ENCODE data around the gene CFAP58. TPM values are rescaled to one million over a fixed set of nuclear protein-coding genes. Genes with fewer than 3 reads are reported as not detected.

The CFAP58 gene, protein sequence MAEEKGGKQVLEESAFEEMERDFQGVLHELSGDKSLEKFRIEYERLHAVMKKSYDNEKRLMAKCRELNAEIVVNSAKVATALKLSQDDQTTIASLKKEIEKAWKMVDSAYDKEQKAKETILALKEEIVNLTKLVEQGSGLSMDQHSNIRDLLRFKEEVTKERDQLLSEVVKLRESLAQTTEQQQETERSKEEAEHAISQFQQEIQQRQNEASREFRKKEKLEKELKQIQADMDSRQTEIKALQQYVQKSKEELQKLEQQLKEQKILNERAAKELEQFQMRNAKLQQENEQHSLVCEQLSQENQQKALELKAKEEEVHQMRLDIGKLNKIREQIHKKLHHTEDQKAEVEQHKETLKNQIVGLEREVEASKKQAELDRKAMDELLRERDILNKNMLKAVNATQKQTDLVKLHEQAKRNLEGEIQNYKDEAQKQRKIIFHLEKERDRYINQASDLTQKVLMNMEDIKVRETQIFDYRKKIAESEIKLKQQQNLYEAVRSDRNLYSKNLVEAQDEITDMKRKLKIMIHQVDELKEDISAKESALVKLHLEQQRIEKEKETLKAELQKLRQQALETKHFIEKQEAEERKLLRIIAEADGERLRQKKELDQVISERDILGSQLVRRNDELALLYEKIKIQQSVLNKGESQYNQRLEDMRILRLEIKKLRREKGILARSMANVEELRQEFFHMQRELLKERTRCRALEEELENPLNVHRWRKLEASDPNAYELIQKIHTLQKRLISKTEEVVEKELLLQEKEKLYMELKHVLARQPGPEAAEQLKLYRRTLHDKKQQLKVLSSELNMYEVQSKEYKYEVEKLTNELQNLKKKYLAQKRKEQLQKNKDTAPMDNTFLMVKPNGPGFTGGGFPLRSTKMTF
- under 1 TPM; 0.34 to 0.41 TPM for total RNA-seq

DNA sequence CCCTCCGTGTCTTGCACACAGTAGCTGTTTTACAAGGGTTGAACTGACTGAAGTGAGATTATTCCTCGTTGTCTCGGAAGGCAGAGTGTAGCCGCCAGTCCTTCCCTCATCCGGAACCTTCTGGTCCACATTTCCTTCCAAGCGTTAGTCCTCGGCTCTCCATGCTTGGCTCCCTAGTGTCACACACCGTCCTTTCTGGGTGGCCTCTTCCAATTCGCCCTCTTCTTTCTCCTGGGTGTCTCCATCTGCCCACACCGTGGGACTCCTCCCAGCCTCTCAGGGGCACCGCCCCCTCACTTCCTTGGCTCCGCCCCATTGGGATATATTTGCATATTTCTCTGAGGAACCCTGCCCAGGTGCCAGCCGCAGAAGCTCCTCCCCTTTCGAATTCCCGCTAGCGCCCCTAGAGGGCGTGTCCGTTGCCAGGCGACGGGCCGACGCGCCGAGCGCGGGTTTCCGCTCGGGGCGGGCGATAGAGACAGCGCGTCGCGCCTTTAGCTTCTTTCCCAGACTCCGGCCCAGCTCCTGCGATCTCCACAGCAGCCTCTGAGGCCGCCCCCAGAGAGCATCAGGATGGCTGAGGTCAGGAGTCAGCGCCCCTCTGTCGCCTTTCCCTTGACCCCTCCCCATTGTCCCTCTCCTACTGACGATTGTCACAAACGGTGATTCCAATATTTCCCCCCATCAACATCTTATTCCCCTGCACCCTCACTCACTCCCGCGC is at the start of gene CFAP58:
Gene CFAP58, plus strand, starts transcription at position 509 of the 724 bp plus-strand sequence. Its CDS starts 65 bp downstream, at position 574.
- DNase-seq = peak; percentile 87
- Mint-ChIP-seq H3K9me3 (no peaks in the 10 kb centered on the region), H3K4me1 (peaks cover 22% of the 10 kb centered on the region), H3K4me3 (peak within 1 kb of the TSS; percentile 2), H3K27ac (peak within 1 kb of the TSS; percentile 34), H3K36me3 (no peaks in the 10 kb centered on the region), H3K27me3 (no peaks in the 10 kb centered on the region)

DNA sequence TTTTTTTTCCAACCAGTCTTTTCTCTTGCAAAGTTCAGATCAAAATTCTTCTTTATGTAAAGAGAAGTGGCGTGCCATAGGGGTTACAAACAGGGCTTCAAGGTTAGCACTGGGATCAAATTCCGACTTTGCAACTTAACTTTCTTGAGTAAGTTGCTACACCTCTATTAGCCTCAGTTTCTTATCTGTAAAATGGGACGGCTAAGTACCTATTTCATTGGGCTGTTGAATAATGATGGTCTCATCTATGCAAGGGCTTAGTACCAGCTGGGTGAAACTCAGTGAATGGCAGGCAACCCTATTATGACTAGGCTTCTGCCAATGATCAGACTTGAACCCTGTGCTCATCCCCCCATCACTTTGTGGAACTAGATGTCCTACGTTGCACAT is 49.3 kb upstream of the CFAP58 start:
- Mint-ChIP-seq H3K4me1 (peaks cover 50% of the 10 kb centered on the region), H3K4me3 (no peak overlapping the region), H3K27me3 (peaks cover 11% of the 10 kb centered on the region), H3K27ac (no peak overlapping the region), H3K36me3 (peaks cover 13% of the 10 kb centered on the region), H3K9me3 (no peaks in the 10 kb centered on the region)
- DNase-seq = no peak

DNA sequence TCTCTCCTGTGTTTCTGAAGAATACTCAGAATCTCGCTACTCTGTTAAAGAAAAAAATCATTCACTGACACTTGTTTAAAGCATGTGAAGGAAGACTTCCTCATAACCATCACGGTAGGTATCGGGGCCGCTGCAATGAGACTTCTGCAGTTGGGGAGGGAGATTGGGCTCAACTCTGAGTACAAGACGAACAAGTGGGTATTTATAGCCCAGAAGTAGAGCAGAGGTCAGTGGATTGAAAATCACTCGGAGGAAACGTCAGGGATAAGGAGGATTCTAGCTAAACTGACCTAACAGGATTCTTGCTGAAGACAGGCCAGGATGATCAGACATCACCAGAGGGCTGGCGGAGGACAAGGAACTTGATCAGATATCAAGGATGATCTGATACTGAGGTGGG is 48.7 kb upstream of the CFAP58 start:
- Mint-ChIP-seq H3K27me3 (peaks cover 11% of the 10 kb centered on the region), H3K9me3 (no peaks in the 10 kb centered on the region), H3K4me3 (no peak overlapping the region), H3K36me3 (peaks cover 18% of the 10 kb centered on the region), H3K27ac (no peak overlapping the region), H3K4me1 (peaks cover 54% of the 10 kb centered on the region)
- no peak for DNase-seq

DNA sequence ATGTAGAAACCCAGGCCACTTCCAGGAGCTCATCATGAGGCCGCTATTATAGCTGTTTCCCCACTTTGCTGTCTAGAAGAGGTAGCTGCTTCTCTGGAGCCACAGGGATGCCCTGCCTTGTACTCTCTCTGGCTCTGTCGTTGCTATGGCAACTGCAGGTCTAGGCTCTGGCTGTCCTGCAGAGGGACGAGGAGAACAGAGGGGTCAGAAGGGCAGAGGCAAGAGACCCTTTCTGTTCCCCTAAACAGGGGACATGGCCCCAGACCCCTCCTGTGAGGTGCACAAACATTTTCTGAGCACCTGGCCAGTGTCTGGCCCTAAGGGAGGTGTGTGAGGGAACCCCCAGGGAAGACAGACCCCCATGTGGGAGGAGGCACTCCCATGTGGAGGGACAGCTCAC is 46.7 kb upstream of the CFAP58 start:
- Mint-ChIP-seq H3K9me3 (no peaks in the 10 kb centered on the region), H3K4me3 (no peak overlapping the region), H3K4me1 (peaks cover 57% of the 10 kb centered on the region), H3K27me3 (peaks cover 11% of the 10 kb centered on the region), H3K27ac (no peak overlapping the region), H3K36me3 (peaks cover 28% of the 10 kb centered on the region)
- no peak for DNase-seq

DNA sequence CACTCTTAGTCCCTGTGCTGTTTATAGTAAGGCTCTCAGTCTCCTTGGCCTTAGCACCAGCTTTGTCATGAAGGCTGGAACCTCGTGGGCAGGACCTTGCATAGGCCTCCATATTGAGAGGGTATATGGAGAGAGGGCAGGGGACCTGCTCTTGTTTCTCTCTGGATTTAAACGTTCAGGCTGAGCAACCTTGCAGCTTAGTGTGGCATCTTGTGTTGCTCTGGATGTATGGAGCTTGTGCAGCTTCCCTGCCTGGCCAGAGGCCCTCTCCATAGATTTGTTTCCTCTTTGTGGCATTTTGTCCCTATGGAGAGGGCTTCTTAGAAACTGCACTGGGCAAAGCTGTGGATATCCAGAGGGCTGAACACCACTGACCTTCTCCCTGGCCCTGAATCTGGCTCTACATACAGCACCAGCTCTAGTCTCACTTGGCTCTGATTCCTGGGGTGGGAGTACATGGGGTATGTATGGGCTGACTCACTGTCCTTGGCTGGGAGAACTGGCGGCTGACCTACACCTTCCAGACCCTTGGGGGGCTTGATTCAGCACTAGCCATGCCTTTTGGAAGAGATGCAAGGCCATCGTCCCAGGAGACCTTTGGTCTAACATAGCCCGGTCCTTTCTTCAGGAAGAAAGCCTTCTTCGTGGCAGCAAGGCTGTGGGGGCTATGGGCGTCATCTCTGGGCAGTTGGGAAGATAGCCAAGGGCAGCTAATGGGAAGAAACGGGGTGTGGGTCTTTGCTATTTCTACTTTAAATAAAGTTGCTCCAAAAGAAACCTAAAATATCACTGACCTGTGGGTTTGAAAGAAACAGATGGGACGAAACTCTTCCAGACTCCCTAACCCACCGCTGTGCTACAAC is 45.8 kb upstream of the CFAP58 start:
- no peak for DNase-seq
- H3K4me1 Mint-ChIP-seq = peaks cover 62% of the 10 kb centered on the region
- H3K27me3 Mint-ChIP-seq = peaks cover 11% of the 10 kb centered on the region
- H3K27ac Mint-ChIP-seq = peak overlapping the region; percentile 84
- H3K4me3 Mint-ChIP-seq = no peak overlapping the region
- H3K9me3 Mint-ChIP-seq = no peaks in the 10 kb centered on the region
- H3K36me3 Mint-ChIP-seq = peaks cover 33% of the 10 kb centered on the region

DNA sequence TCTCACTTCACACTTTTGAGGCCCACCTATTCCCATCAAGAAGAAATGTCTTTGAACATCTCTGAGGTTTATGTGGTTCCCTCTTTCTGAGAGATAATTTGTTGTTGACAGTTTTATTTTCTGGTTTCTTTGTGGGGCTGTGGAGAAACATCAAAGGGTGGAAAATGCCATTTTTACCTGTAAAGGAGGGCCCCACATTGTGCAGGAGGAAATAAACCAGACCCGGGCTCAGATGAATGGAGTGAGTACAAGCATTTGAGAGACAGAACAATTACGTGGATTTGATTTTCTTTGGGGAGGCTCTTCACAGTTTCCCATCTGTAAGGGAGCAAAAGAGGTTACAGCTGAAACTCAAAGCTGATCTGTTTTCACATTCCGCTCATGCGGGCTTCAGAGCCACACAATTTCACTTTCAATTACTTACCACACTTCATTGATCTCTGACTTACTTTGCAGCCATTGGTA is 45.2 kb upstream of the CFAP58 start:
- Mint-ChIP-seq H3K27me3 (peaks cover 11% of the 10 kb centered on the region), H3K4me1 (peaks cover 62% of the 10 kb centered on the region), H3K4me3 (peak overlapping the region; percentile 43), H3K36me3 (peaks cover 35% of the 10 kb centered on the region), H3K9me3 (no peaks in the 10 kb centered on the region), H3K27ac (peak overlapping the region; percentile 84)
- peak; percentile 53 for DNase-seq

DNA sequence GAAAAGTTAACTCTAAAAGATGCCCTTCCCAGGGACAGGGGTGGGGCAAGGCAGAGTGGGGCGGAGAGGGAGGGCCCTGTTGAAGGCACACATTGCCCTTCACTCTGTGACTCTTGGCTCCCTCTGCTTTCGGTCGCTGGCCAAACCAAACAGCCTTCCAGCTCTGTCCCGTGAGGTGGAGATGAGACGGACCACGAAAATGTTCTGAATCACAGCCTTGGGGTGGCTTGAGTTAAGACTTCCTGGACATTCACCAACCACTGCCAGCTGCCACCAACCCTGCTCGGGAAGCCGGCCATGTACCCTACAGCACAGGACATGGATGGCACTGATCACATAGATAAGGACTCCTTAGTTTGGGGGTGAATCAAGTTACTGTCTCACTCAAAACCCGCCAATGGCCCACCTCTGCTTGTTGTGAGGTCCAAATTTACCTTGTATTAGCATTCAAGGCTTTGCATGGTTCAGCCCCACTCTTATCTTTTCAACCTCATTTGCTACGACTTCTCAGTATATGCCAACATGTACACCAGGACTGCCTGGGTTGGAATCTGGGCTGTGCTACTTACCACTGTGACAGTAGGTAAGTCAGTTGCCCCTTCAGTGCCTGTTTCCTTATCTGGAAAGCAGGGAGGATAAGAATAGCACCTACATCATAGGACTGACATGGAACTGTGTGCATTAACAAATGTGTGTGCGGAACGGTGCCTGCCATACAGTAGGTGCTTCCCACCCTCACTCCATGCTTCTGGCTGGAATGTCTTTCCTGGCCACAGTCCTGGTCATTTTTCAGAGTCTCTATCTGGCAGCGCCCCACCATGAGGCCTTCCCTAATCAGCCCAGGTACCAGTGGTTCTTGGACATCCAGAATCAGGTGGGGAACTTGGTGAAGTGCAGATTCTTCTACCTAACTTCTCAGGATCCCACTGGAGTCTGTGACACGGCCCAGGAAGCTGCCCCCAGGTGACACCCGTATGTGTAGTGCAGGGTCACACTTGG is 43.4 kb upstream of the CFAP58 start:
- H3K4me3 Mint-ChIP-seq = no peak overlapping the region
- no peak overlapping the region for H3K27ac Mint-ChIP-seq
- DNase-seq = no peak
- peaks cover 41% of the 10 kb centered on the region for H3K36me3 Mint-ChIP-seq
- no peaks in the 10 kb centered on the region for H3K9me3 Mint-ChIP-seq
- H3K4me1 Mint-ChIP-seq = peaks cover 56% of the 10 kb centered on the region
- peaks cover 11% of the 10 kb centered on the region for H3K27me3 Mint-ChIP-seq

DNA sequence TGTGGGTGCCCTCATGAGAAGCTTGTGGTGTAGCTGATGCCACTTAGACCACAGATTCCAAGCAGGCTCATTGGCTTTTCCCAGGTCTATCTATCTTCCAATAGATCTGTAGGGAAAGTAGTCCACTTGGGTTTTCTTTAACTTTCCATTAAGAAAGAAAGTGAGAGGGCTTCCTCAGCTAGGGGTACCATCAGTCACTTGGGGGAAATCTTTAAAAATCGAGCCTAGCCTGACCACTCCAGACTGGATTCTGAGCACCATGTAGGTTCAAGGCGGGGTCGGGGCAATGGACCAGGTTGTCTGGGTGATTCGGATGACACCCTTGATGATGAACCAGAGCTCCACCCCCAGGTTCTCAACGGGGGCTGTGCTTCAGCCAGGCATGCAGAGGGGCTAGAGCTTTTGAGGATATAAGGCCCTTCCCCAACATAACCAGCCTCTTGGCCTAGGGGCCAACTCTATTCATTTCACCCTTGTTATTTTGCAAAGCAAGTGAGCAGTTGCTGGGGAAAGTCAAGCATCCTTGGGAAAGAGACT is 42.4 kb upstream of the CFAP58 start:
- H3K4me3 Mint-ChIP-seq = no peak overlapping the region
- peaks cover 5% of the 10 kb centered on the region for H3K27me3 Mint-ChIP-seq
- no peak for DNase-seq
- peaks cover 49% of the 10 kb centered on the region for H3K4me1 Mint-ChIP-seq
- no peak overlapping the region for H3K27ac Mint-ChIP-seq
- H3K36me3 Mint-ChIP-seq = peaks cover 41% of the 10 kb centered on the region
- H3K9me3 Mint-ChIP-seq = no peaks in the 10 kb centered on the region

DNA sequence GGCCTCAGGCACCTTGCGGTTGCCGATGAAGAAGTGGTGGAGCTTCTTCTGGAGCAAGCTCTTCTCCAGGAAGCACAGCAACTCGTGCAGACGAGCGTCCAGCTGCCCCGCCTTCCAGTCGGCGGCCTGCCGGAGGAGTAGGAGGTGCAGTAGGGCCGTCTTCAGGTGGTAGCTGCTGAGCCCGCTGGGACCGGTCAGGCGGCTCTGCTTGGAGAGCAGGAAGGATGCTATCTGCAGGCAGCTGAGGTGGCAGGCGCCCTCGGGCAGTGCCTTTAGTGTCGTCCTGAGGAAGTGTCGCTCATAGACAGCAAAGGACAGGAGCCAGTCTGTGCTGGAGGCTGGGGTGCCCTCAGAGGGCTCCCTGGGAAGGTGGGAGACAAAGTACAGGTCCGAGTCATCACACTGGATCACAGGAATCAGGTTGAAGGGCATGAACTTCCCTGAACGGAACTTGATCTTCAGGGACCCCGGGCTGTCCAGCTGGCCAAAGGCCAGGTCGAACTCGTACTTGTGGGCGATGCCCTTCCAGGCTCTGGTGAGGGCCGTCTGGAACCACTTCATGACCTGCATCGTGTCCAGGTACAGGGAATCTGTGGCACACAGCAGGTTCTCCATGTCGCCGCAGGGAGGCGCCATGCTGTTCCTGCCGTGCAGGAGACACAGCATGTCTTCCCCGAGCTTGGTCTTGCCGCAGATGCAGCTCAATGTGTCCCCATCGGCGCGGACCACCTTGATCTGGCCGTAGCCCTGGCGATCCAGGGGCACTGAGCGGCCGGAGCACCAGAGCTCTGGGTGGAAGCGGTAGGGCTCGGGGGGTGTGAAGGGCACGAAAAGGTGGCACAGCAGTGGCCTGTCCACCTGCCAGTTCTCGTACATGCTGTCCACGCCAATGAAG is 38.8 kb upstream of the CFAP58 start:
- Mint-ChIP-seq H3K9me3 (no peaks in the 10 kb centered on the region), H3K27ac (no peak overlapping the region), H3K36me3 (peaks cover 31% of the 10 kb centered on the region), H3K4me1 (peaks cover 36% of the 10 kb centered on the region), H3K27me3 (no peaks in the 10 kb centered on the region), H3K4me3 (no peak overlapping the region)
- DNase-seq = no peak

DNA sequence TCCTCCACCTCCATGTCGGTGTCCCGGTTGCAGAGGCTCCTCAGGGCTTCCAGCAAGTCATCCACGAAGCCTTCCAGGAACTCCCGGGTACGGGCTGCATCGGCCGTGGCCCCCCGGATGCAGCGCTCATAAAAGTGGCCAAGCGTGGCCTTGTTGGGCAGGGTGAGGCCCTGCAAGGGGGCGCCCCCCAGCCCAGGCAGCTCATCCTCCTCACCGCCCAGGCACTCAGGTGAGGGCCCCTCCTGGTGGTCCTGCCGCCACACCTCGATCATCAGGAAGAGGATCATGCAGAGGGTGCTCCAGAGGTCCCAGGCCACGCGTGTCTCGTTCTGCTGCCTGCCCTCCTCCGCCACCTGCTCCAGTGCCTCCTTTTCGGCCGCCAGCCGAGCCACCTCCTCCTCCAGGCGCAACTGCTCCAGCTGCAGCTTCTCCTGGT is 38.1 kb upstream of the CFAP58 start:
- Mint-ChIP-seq H3K27ac (no peak overlapping the region), H3K9me3 (no peaks in the 10 kb centered on the region), H3K27me3 (no peaks in the 10 kb centered on the region), H3K36me3 (peaks cover 25% of the 10 kb centered on the region), H3K4me1 (peaks cover 36% of the 10 kb centered on the region), H3K4me3 (no peak overlapping the region)
- no peak for DNase-seq

DNA sequence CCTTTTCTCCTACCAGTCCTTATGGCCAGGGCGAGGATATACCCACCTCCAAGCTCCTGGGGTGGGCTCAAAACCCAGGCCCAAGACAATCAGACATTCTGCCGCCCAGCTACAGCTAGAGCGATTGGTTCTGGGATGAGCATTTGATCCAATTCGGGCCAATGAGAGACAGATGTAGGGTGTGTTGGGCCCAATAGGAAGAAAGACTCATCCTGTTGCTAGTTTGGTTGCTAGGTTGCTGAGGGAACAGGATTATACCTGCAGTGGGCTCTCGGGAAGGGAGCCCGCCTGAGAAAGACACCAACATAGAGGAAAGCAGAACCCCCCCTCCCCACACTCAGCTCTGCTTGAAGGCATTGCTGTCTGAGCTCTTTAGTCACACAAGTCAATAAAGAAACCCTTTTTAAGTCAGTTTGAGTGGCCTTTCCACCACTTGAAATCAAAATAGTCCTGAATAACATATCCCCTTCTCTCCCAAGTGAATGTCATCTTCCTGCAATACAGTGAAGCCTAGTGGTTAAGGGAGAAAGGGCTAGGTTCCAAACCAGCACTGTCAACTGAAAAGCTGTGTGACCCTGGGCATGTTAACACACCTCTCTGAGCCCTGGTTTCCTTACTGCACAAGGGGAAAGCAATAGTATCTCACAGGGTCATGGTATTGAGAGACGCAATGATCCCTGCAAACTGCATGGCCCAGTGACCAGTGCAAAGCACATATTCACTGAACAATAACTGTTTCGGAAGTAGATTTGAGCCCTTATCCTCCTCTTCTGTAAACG is 37.1 kb upstream of the CFAP58 start:
- no peaks in the 10 kb centered on the region for H3K27me3 Mint-ChIP-seq
- no peak overlapping the region for H3K27ac Mint-ChIP-seq
- peaks cover 34% of the 10 kb centered on the region for H3K4me1 Mint-ChIP-seq
- no peak for DNase-seq
- H3K9me3 Mint-ChIP-seq = no peaks in the 10 kb centered on the region
- H3K36me3 Mint-ChIP-seq = peaks cover 18% of the 10 kb centered on the region
- H3K4me3 Mint-ChIP-seq = no peak overlapping the region

Measured in activated naive CD8-positive, alpha-beta T cell treated with anti-CD3 and anti-CD28 coated beads for 36 hours (primary cell).